A549 (cell line): ENCODE data around the gene TMC7. TPM values are rescaled to one million over a fixed set of nuclear protein-coding genes. Genes with fewer than 3 reads are reported as not detected.
"Not testable (repeated sequence)": the region's sequence is repeated elsewhere in the genome, so short reads cannot be mapped to it uniquely, and the experiment has no call there.

Experiments
- ATAC-seq, 2 experiments: fragments of 200-7000 bp in 1 of 2; fragments of >200 bp in 1 of 2; cut with Nextera tagmentation in 1 of 2; cut with Tn5 transposase in 1 of 2; 3 replicates each; pipeline versions ENCODE4 v1.8.0 to v1.9.1; 2018 to 2020; ENCODE audit warnings: mild to moderate bottlenecking in 1 of 2, moderate library complexity in 1 of 2
- CTCF ChIA-PET: fragments of 300-600 bp; sonication (Branson Sonifier 250); formaldehyde crosslinking; extraction: SDS; loops from one replicate; lab custom pipeline; 2021; ENCODE audit warnings: antibody characterized with exemption, inconsistent platforms; lab: Yijun Ruan, JAX
- POLR2A ChIA-PET: fragments of 350-600 bp; formaldehyde crosslinking; extraction: SDS; loops from one replicate; lab custom pipeline; 2021; ENCODE audit warnings: antibody characterized with exemption, inconsistent platforms; lab: Yijun Ruan, JAX
- DNase-seq, 2 experiments: peaks; one replicate each; pipeline versions ENCODE4 v3.0.0 to v3.0.0-alpha.2; 2011 to 2016; ENCODE audit warnings: low read depth in 1 of 2, low spot score in 1 of 2
- FAIRE-seq: peaks from 2 replicates; lab custom pipeline; 2011; peaks lifted over from hg19 to GRCh38; lab: Jason Lieb, UNC
- H3K27ac ChIP-seq, 2 experiments: fragments of >200 bp; sonication (Bioruptor Twin); formaldehyde crosslinking; 3 replicates each; pipeline ENCODE4 v1.5.1; 2016 to 2017
- H3K4me1 ChIP-seq: fragments of >200 bp; sonication (Bioruptor Twin); formaldehyde crosslinking; 3 replicates; pipeline ENCODE4 v1.6.1; 2016
- H3K4me2 ChIP-seq: fragments of >200 bp; sonication (Bioruptor Twin); formaldehyde crosslinking; 3 replicates; pipeline ENCODE4 v1.6.1; 2016
- H3K4me3 ChIP-seq: fragments of >200 bp; sonication (Bioruptor Twin); formaldehyde crosslinking; 3 replicates; pipeline ENCODE4 v1.5.1; 2016
- H3K9me3 ChIP-seq: fragments of >200 bp; sonication (Bioruptor Twin); formaldehyde crosslinking; 3 replicates; pipeline ENCODE4 v1.6.1; 2016
- CBX8 ChIP-seq: fragments of 200-600 bp; sonication (generic); IDR thresholded peaks from 2 replicates; pipeline ENCODE4 v1.6.1; 2016
- EHF ChIP-seq: fragments of 250-450 bp; sonication (Bioruptor Pico); IDR thresholded peaks from 2 replicates; pipeline ENCODE4 v1.5.0; 2020; ENCODE audit warnings: mild to moderate bottlenecking
- ESRRA ChIP-seq: fragments of 150-350 bp; IDR thresholded peaks from 2 replicates; pipeline ENCODE4 v1.6.1; 2014; ENCODE audit warnings: mild to moderate bottlenecking, low read length, borderline replicate concordance
- FOSL2 ChIP-seq, 2 experiments: fragments of 450-650 bp in 1 of 2; fragments of >200 bp in 1 of 2; sonication (Bioruptor Twin) in 1 of 2; formaldehyde crosslinking; IDR thresholded peaks; 2 replicates each; pipeline versions ENCODE4 v1.5.0 to v1.6.1; 2016 to 2020; ENCODE audit warnings: mild to moderate bottlenecking in 1 of 2, moderate library complexity in 1 of 2
- HOXB13 ChIP-seq: fragments of 250-450 bp; sonication (Bioruptor Pico); IDR thresholded peaks from 2 replicates; pipeline ENCODE4 v1.5.0; 2020; ENCODE audit warnings: low read depth, mild to moderate bottlenecking, moderate library complexity
- HOXB5 ChIP-seq: fragments of 250-450 bp; sonication (Bioruptor Pico); IDR thresholded peaks from 2 replicates; pipeline ENCODE4 v1.5.0; 2020; ENCODE audit warnings: mild to moderate bottlenecking, moderate library complexity
- JUN ChIP-seq, 2 experiments: fragments of >200 bp; sonication (Bioruptor Twin); formaldehyde crosslinking; IDR thresholded peaks; 2 replicates in 1 of 2; 3 replicates in 1 of 2; pipeline ENCODE4 v1.6.1; 2016 to 2017
- JUNB ChIP-seq: fragments of >200 bp; sonication (Bioruptor Twin); formaldehyde crosslinking; IDR thresholded peaks from 2 replicates; pipeline ENCODE4 v1.6.1; 2016
- KDM1A ChIP-seq: fragments of 200-600 bp; sonication (generic); IDR thresholded peaks from 2 replicates; pipeline ENCODE4 v1.6.1; 2016; ENCODE audit warnings: low read depth, mild to moderate bottlenecking
- KDM5A ChIP-seq: fragments of 200-600 bp; sonication (generic); IDR thresholded peaks from 2 replicates; pipeline ENCODE4 v1.6.1; 2016; ENCODE audit warnings: antibody characterized with exemption, mild to moderate bottlenecking
- MAFK ChIP-seq: fragments of 450-650 bp; IDR thresholded peaks from 2 replicates; pipeline ENCODE4 v1.6.1; 2014; ENCODE audit not compliant: partially characterized antibody
- MYC ChIP-seq: IDR thresholded peaks from 2 replicates; pipeline ENCODE4 v1.6.1; 2012; ENCODE audit warnings: mild to moderate bottlenecking, inconsistent platforms, low read length, improper control_type of control experiment, borderline replicate concordance
- NPAS2 ChIP-seq: fragments of 250-450 bp; sonication (Bioruptor Pico); IDR thresholded peaks from 2 replicates; pipeline ENCODE4 v1.8.0; 2022; ENCODE audit warnings: mild to moderate bottlenecking, moderate library complexity, borderline replicate concordance
- PHF8 ChIP-seq: fragments of 200-600 bp; sonication (generic); IDR thresholded peaks from 2 replicates; pipeline ENCODE4 v1.6.1; 2016; ENCODE audit warnings: low read depth, mild to moderate bottlenecking, antibody characterized with exemption, moderate library complexity, borderline replicate concordance
- POLR2A ChIP-seq: IDR thresholded peaks from 2 replicates; pipeline ENCODE4 v1.6.1; 2012; ENCODE audit warnings: mild to moderate bottlenecking, low read length
- POLR2AphosphoS2 ChIP-seq: conservative IDR thresholded peaks from 2 replicates; pipeline ENCODE4 v1.6.1; 2012; ENCODE audit warnings: low read length, improper control_type of control experiment, inconsistent platforms
- RFX5 ChIP-seq: fragments of 450-650 bp; IDR thresholded peaks from 2 replicates; pipeline ENCODE4 v1.7.1; 2014; ENCODE audit warnings: antibody characterized with exemption, mild to moderate bottlenecking, moderate library complexity
- SMC3 ChIP-seq: fragments of >200 bp; sonication (Bioruptor Twin); formaldehyde crosslinking; IDR thresholded peaks from 3 replicates; pipeline ENCODE4 v1.6.1; 2018; ENCODE audit warnings: inconsistent platforms
- ZFP36 ChIP-seq: fragments of 450-650 bp; IDR thresholded peaks from 2 replicates; pipeline ENCODE4 v1.6.1; 2014; ENCODE audit warnings: borderline replicate concordance; ENCODE audit not compliant: partially characterized antibody
- WGBS: methylation state at CpG from one replicate; pipeline ENCODE4 v1.1.6; 2017; ENCODE audit errors: missing lambda C conversion rate; 5-methylcytosine and 5-hydroxymethylcytosine counted together
- polyA plus RNA-seq, 4 experiments: library from polyadenylated mRNA; depleted of rRNA in 3 of 4; stranded (reverse); fragments of >200 nt; fragmentation: RNase III in 1 of 4; extraction: RNeasy Plus Mini Kit Qiagen cat#74134 plus additional on column Dnase treatment in 1 of 4; gene quantifications; 2 replicates in 3 of 4; 3 replicates in 1 of 4; pipeline ENCODE4 v1.2.3, GENCODE V29; 2011 to 2017
- TF ChIP-seq, protein P1 (sequence below): fragments of 200-600 bp; sonication (generic); IDR thresholded peaks from 2 replicates; pipeline ENCODE4 v1.6.1; 2016; ENCODE audit warnings: antibody characterized with exemption, mild to moderate bottlenecking, moderate library complexity
- TF ChIP-seq, protein P2 (sequence below): fragments of 150-350 bp; IDR thresholded peaks from 2 replicates; pipeline ENCODE4 v1.6.1; 2014; ENCODE audit warnings: low read depth, mild to moderate bottlenecking, low read length
- TF ChIP-seq, protein P3 (sequence below): fragments of >200 bp; sonication (Bioruptor Twin); formaldehyde crosslinking; IDR thresholded peaks from 2 replicates; pipeline ENCODE4 v1.6.1; 2016

Gene TMC7
- polyA plus RNA-seq, 2 of the 4 experiments (the other 2 are of a cell fraction), result 7.0 to 9.4 TPM

DNA sequence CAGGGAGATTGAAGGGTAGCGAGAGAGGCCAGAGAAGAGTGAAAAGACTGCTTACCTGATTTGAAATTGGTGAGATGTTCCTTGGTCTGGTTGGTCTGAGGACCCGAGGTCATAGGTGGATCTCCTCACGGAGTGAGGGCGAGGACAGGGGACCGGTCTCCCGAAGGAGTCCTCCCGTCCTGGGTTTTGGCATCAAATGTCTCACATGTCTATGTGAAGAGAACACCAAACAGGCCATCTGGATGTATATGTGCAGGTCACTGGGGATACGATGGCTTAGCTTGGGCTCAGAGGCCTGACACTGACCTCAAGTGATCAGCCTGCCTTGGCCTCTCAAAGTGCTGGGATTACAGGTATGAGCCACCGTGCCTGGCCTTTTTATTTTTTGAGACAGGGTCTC lies 13.3 kb downstream of the TMC7 start:
- CTCF ChIA-PET, result interaction anchor here (0.7 to 5.5 kb wide), 4 partner anchors 13 to 380 kb away, joined by 3 to 49 read pairs (median 4); partner anchors contain the start of gene TMC7
- TF ChIP-seq HOXB13 (CRISPR knock-in tag), result 0 out of 2 replicates have a peak, but pooled peaks have one; percentile 28
- not testable (repeated sequence) for H3K9me3 ChIP-seq, H3K4me3 ChIP-seq, ATAC-seq, DNase-seq, FAIRE-seq
- POLR2A ChIA-PET, result interaction anchor here (0.7 to 1.8 kb wide), 2 partner anchors 13 to 725 kb away, joined by 3 to 15 read pairs; partner anchors contain the start of gene TMC7
- WGBS, result 93% methylated on average over 9 of the region's 9 CpGs
- H3K27ac ChIP-seq, result peak overlapping the region; percentile 87 to 89
- H3K4me1 ChIP-seq, result peaks cover 65% of the 10 kb centered on the region
- H3K4me2 ChIP-seq, result peak overlapping the region; percentile 77

DNA sequence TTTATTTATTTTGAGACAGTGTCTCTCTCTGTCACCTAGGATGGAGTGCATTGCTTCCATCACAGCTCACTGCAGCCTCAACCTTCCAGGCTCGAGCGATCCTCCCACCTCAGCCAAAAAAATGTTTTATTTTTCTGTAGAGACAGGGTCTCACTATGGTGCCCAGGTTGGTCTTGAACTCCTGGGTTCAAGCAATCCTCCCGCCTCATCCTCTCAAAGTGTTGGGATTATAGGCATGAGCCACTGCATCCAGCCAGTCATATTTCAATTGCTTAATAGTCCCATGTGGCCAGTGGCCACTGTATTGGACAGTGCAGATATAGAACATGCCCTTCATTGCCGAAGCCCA lies 15.3 kb downstream of the TMC7 start:
- DNase-seq, result no peak
- CTCF ChIA-PET, result interaction anchor here (0.7 to 5.5 kb wide), 6 partner anchors 10 to 597 kb away, joined by 3 to 49 read pairs (median 3); partner anchors contain the start of gene TMC7
- peak in 1 of 2 experiments; percentile 9; a peak in 4 of 6 replicates for ATAC-seq
- Histone ChIP-seq H3K4me1 (peaks cover 68% of the 10 kb centered on the region), H3K27ac (peak overlapping the region; percentile 87 to 89), H3K4me3 (peak overlapping the region; percentile 11; the same call in 1 of the 3 replicates), H3K4me2 (peak overlapping the region; percentile 77), H3K9me3 (no peaks in the 10 kb centered on the region)
- 22% methylated on average over 4 of the region's 4 CpGs for WGBS
- no peak for TF ChIP-seq CBX8
- TF ChIP-seq NPAS2 (CRISPR knock-in tag), result no peak
- TF ChIP-seq EHF (CRISPR knock-in tag), result peak; percentile 79
- TF ChIP-seq HOXB5 (CRISPR knock-in tag), result peak; percentile 65; the same call in 1 of the 2 replicates
- peak; percentile 0 for TF ChIP-seq MAFK
- no peak for TF ChIP-seq ZFP36
- POLR2A ChIA-PET, result interaction anchor here (0.9 to 1.9 kb wide), 7 partner anchors 9 to 198 kb away, joined by 3 to 16 read pairs (median 6); partner anchors contain the start of genes ARL6IP1, COQ7 and TMC7
- no peak for FAIRE-seq

DNA sequence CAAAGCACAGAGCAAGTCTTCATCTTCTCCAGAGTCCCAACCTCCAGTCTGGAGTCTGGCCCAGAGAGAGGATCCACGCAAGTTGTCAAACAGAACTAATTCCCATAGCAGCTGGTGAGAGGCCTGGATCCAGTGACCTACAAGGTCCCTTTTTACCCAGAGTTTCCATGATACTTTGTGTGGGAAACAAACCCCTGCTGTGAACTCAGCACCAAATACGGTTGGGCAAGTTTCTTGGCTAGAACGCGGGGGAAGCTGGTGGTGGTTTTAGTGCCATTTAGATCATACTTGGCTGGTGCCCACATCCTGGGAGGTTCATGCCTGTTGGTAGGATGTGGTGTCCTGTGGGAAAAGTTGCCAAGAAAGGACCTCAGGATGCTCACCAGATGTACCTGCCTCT lies 18.1 kb downstream of the TMC7 start:
- no peaks in the 10 kb centered on the region for H3K9me3 ChIP-seq
- H3K4me1 ChIP-seq, result peaks cover 53% of the 10 kb centered on the region
- TF ChIP-seq FOSL2 (IDR thresholded peaks at IDR 0.05), result no peak
- 0 out of 2 replicates have a peak, but pooled peaks have one; percentile 26 for TF ChIP-seq FOSL2 (CRISPR knock-in tag; IDR thresholded peaks at IDR 0.05)
- no peak for TF ChIP-seq KDM5A
- TF ChIP-seq JUN (IDR thresholded peaks at IDR 0.05), result 0 out of 5 replicates have a peak, but pooled peaks of 1 of the 2 experiments have one; percentile 16
- TF ChIP-seq HOXB5 (CRISPR knock-in tag), result no peak
- ChIA-PET POLR2A (no interaction called here), CTCF (interaction anchor here (0.6 to 5.5 kb wide), 2 partner anchors 18 to 83 kb away, joined by 4 to 49 read pairs; partner anchors contain the start of gene TMC7)
- H3K4me2 ChIP-seq, result peak overlapping the region; percentile 35
- peak overlapping the region; percentile 87 to 89; a peak in 5 of 6 replicates for H3K27ac ChIP-seq
- peak in 1 of 2 experiments; percentile 78 for DNase-seq
- WGBS, result 62% methylated on average over 4 of the region's 4 CpGs
- FAIRE-seq, result no peak
- ATAC-seq, result no peak
- no peak overlapping the region for H3K4me3 ChIP-seq

DNA sequence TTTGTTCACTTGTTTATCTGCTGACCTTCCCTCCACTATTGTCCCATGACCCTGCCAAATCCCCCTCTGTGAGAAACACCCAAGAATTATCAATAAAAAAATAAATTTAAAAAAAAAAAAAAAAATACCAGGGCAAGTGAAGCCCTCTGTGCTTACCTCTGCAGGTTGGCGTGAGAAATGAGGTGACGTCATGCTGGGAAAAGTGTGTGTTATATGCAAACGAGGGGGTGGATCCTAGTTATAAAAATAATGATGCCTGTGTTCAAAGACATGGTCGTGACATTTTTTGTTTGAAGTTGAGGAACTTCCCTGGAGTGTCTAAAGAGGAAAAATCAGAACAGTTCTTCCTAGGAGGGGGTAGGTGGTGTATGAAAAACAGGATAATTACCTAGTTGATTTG lies 20.2 kb downstream of the TMC7 start:
- Histone ChIP-seq H3K9me3 (no peaks in the 10 kb centered on the region), H3K27ac (no peak overlapping the region), H3K4me1 (peaks cover 49% of the 10 kb centered on the region), H3K4me2 (no peak overlapping the region), H3K4me3 (no peak overlapping the region)
- 74% methylated on average over 4 of the region's 4 CpGs for WGBS
- FAIRE-seq, result no peak
- DNase-seq, result no peak
- ChIA-PET CTCF (no interaction called here), POLR2A (no interaction called here)
- no peak for ATAC-seq
- TF ChIP-seq PHF8 (no peak), POLR2AphosphoS2 (no peak), JUNB (no peak), RFX5 (no peak), SMC3 (no peak), KDM1A (no peak), POLR2A (no peak), KDM5A (no peak), ESRRA (no peak), MYC (no peak)
- TF ChIP-seq, protein P1, sequence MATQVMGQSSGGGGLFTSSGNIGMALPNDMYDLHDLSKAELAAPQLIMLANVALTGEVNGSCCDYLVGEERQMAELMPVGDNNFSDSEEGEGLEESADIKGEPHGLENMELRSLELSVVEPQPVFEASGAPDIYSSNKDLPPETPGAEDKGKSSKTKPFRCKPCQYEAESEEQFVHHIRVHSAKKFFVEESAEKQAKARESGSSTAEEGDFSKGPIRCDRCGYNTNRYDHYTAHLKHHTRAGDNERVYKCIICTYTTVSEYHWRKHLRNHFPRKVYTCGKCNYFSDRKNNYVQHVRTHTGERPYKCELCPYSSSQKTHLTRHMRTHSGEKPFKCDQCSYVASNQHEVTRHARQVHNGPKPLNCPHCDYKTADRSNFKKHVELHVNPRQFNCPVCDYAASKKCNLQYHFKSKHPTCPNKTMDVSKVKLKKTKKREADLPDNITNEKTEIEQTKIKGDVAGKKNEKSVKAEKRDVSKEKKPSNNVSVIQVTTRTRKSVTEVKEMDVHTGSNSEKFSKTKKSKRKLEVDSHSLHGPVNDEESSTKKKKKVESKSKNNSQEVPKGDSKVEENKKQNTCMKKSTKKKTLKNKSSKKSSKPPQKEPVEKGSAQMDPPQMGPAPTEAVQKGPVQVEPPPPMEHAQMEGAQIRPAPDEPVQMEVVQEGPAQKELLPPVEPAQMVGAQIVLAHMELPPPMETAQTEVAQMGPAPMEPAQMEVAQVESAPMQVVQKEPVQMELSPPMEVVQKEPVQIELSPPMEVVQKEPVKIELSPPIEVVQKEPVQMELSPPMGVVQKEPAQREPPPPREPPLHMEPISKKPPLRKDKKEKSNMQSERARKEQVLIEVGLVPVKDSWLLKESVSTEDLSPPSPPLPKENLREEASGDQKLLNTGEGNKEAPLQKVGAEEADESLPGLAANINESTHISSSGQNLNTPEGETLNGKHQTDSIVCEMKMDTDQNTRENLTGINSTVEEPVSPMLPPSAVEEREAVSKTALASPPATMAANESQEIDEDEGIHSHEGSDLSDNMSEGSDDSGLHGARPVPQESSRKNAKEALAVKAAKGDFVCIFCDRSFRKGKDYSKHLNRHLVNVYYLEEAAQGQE, result no peak
- TF ChIP-seq, protein P2, sequence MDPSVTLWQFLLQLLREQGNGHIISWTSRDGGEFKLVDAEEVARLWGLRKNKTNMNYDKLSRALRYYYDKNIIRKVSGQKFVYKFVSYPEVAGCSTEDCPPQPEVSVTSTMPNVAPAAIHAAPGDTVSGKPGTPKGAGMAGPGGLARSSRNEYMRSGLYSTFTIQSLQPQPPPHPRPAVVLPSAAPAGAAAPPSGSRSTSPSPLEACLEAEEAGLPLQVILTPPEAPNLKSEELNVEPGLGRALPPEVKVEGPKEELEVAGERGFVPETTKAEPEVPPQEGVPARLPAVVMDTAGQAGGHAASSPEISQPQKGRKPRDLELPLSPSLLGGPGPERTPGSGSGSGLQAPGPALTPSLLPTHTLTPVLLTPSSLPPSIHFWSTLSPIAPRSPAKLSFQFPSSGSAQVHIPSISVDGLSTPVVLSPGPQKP, result no peak
- TF ChIP-seq, protein P3, sequence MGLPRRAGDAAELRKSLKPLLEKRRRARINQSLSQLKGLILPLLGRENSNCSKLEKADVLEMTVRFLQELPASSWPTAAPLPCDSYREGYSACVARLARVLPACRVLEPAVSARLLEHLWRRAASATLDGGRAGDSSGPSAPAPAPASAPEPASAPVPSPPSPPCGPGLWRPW, result no peak
- TF ChIP-seq, all 56 proteins: peak for 0
